ENCODE data around the gene GRM1. TPM values are rescaled to one million over a fixed set of nuclear protein-coding genes. Genes with fewer than 3 reads are reported as not detected.

GRM1 gene
- total and polyA plus RNA-seq, 2 experiments from 2014 or later: 0.29 to 0.63 TPM

- H2AFZ ChIP-seq: no peak overlapping the region
- Mint-ChIP-seq H3K4me1 (no peaks in the 10 kb centered on the region), H3K27me3 (ENCODE audit: insufficient read depth, low read depth, poor library complexity) (no peaks in the 10 kb centered on the region), H3K4me3 (no peak overlapping the region), H3K27ac (no peak overlapping the region), H3K9me3 (no peaks in the 10 kb centered on the region), H3K36me3 (ENCODE audit: low read depth) (no peaks in the 10 kb centered on the region)
- H3K4me3 ChIP-seq: no peak overlapping the region
- no peaks in the 10 kb centered on the region for H3K79me2 ChIP-seq (replicated peaks; ENCODE audit: insufficient read depth)
- H3K4me2 ChIP-seq: no peak overlapping the region
- TF ChIP-seq STAT1 (IDR thresholded peaks at IDR 0.05; ENCODE audit: unreplicated experiment) (no peak), EZH2phosphoT487 (IDR thresholded peaks at IDR 0.05; ENCODE audit: unreplicated experiment) (no peak), ZNF114 (CRISPR knock-in tag; IDR thresholded peaks at IDR 0.05) (no peak), CREB1 (CRISPR knock-in tag; IDR thresholded peaks at IDR 0.05; ENCODE audit: low read depth) (no peak), JUNB (IDR thresholded peaks at IDR 0.05; ENCODE audit: unreplicated experiment) (no peak), ZNF331 (CRISPR knock-in tag; IDR thresholded peaks at IDR 0.05; ENCODE audit: low read depth) (no peak), POLR2AphosphoS5 (IDR thresholded peaks at IDR 0.05; ENCODE audit: low read depth) (no peak), REST (IDR thresholded peaks at IDR 0.05; ENCODE audit: unreplicated experiment) (no peak), EZH2 (IDR thresholded peaks at IDR 0.05; ENCODE audit: low read depth, unreplicated experiment) (no peak), ZNF462 (CRISPR knock-in tag; IDR thresholded peaks at IDR 0.05) (no peak), CTCF (conservative IDR thresholded peaks at IDR 0.05; ENCODE audit: low read depth in 2 of 2) (no peak), ETS1 (IDR thresholded peaks at IDR 0.05) (no peak), NANOG (IDR thresholded peaks at IDR 0.05; ENCODE audit: borderline replicate concordance) (no peak)
- H3K4me1 ChIP-seq (ENCODE audit: insufficient read depth): no peaks in the 10 kb centered on the region
- H3K27me3 ChIP-seq (ENCODE audit: insufficient read depth): no peaks in the 10 kb centered on the region
- no peaks in the 10 kb centered on the region for H3K36me3 ChIP-seq (ENCODE audit: insufficient read depth)
- no peak overlapping the region for H3K27ac ChIP-seq (ENCODE audit: low read depth)
- H3K9me2 ChIP-seq (ENCODE audit: insufficient read depth): no peaks in the 10 kb centered on the region
- no peak for ATAC-seq
- no peaks in the 10 kb centered on the region for H3F3A ChIP-seq (replicated peaks; ENCODE audit: low read depth)
- H4K20me1 ChIP-seq (replicated peaks; ENCODE audit: insufficient read depth): no peaks in the 10 kb centered on the region
- no peak for DNase-seq (ENCODE audit: low spot score)
Measured at GRCh38 chr6:146184701-146185100, 155.8 kb downstream of the GRM1 start.
